Measurements from ENCODE around the gene LIMCH1. TPM values are rescaled to one million over a fixed set of nuclear protein-coding genes. Genes with fewer than 3 reads are reported as not detected.

The LIMCH1 gene
- total RNA-seq, 2 donors from 2014 or later: 9.3 to 24.1 TPM

DNA sequence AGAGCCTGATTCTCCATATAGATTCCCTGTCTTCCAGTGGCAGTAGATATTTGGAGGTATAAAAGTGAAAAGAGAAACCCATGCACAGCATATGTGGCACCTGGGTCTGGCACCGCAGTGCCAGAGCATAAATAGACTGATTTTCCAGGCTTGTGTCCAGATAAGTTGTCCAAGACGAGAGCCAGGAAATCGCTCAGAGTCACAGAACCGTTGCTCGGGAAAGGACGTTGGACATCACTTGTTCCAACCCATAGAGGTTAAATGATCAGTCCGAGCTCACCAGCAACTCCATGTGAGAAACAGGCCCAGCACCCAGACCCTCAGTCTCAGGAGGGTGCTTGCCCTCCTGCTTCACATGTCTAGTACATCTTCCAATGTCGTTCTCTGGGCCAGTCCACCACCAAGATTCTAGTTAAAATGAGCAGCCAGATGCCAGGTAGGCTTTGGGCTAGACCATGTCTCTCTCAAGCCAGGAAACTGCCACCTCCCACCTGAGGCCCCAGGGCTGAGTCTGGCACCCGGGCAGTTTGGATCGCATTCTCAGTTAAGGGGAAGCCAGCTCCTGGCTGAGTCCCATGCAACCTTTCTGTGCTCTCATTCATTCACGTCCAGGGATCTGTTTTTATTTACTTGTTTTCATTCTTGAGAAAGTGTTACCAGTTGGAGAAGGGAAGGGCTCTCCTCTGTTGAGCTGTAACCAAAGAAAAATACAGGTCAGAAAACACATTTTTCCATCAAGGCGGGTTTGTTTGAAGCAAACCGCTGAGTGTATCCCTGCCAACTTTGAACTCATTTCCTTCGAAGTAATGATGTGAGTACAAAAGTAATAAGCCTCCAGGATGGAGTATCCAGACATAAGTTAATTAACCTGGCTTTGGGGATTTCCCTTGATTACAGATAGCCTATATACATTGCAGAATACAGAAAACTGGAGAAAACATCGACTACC is 118.9 kb downstream of the LIMCH1 start:
- no peaks in the 10 kb centered on the region for H3K36me3 ChIP-seq (replicated peaks in 1 of 2; ENCODE audit: insufficient read depth in 1 of 2, low read depth in 2 of 2)
- 52 to 58% methylated on average over 15 of the region's 15 CpGs for WGBS, 2 donors
- intact Hi-C loops (cut with DNase I): no loop called here
- no peak overlapping the region for H3K27ac ChIP-seq
- ATAC-seq (no peak), DNase-seq (peak in 1 of 4 donors; percentile 8)
- H3K4me3 ChIP-seq: no peak overlapping the region
- no peaks in the 10 kb centered on the region for H3K9me3 ChIP-seq
- TF ChIP-seq, protein P1, sequence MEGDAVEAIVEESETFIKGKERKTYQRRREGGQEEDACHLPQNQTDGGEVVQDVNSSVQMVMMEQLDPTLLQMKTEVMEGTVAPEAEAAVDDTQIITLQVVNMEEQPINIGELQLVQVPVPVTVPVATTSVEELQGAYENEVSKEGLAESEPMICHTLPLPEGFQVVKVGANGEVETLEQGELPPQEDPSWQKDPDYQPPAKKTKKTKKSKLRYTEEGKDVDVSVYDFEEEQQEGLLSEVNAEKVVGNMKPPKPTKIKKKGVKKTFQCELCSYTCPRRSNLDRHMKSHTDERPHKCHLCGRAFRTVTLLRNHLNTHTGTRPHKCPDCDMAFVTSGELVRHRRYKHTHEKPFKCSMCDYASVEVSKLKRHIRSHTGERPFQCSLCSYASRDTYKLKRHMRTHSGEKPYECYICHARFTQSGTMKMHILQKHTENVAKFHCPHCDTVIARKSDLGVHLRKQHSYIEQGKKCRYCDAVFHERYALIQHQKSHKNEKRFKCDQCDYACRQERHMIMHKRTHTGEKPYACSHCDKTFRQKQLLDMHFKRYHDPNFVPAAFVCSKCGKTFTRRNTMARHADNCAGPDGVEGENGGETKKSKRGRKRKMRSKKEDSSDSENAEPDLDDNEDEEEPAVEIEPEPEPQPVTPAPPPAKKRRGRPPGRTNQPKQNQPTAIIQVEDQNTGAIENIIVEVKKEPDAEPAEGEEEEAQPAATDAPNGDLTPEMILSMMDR (IDR thresholded peaks at IDR 0.05): no peak
- TF ChIP-seq POLR2A (IDR thresholded peaks at IDR 0.05): no peak
- no peaks in the 10 kb centered on the region for H3K27me3 ChIP-seq
- H3K4me1 ChIP-seq: no peaks in the 10 kb centered on the region

DNA sequence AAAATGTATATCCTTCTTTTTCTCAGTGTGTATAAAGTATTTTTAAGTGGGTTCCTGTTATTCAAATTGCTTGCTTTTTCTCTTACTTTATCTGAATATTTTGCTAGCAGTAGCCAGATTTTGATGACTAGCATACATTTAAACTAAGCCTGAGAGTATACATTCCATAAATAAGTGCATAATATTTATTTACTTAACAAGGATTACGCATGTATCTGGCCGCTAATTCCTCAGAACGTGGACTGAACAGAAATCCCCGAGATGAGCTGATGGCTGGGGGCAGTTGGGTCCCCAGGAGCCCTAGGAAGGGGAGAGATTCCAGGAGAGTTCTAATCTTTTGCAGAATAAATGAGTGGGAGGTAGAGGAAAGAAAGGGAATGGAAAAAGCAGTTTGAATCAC is 119.6 kb downstream of the LIMCH1 start:
- WGBS, 2 donors: 76 to 79% methylated on average over 4 of the region's 4 CpGs
- TF ChIP-seq, protein P1 (IDR thresholded peaks at IDR 0.05): no peak
- TF ChIP-seq POLR2A (IDR thresholded peaks at IDR 0.05): no peak

DNA sequence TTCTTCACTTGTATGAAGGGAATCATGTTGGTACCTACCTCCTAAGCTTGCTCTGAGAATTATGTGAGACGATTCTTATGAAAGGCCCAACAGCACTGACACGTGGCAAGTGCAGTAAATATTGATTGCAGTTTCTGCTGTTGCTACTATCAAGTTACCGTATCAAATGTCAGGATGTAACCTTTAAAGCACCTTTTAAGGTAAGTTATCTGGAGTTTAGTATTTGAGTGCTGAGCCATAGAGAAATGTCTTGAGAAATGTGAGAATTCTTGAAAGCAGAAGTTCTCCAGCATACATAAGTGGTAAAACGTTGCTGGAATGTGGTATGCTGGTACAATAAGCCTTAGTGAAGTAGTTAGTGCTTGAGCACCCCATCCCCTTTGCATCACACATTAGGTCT is 120.2 kb downstream of the LIMCH1 start:
- H3K9me3 ChIP-seq: no peaks in the 10 kb centered on the region
- H3K36me3 ChIP-seq (replicated peaks in 1 of 2; ENCODE audit: insufficient read depth in 1 of 2, low read depth in 2 of 2): no peaks in the 10 kb centered on the region

More for the DNA sequence above, 119.6 kb downstream of the LIMCH1 start:
- H3K4me3 ChIP-seq: no peak overlapping the region
- H3K36me3 ChIP-seq (replicated peaks in 1 of 2; ENCODE audit: insufficient read depth in 1 of 2, low read depth in 2 of 2): no peaks in the 10 kb centered on the region
- no peaks in the 10 kb centered on the region for H3K9me3 ChIP-seq
- no peak overlapping the region for H3K27ac ChIP-seq
- no peaks in the 10 kb centered on the region for H3K4me1 ChIP-seq
- DNase-seq (no peak), ATAC-seq (no peak)
- H3K27me3 ChIP-seq: no peaks in the 10 kb centered on the region
- intact Hi-C loops (cut with DNase I): no loop called here

GRCh38 chr4:41660352-41660751 is 122.4 kb downstream of the LIMCH1 start:
- Histone ChIP-seq H3K4me1 (no peaks in the 10 kb centered on the region), H3K9me3 (no peaks in the 10 kb centered on the region), H3K27me3 (no peaks in the 10 kb centered on the region), H3K4me3 (no peak overlapping the region), H3K36me3 (replicated peaks in 1 of 2; ENCODE audit: insufficient read depth in 1 of 2, low read depth in 2 of 2) (no peaks in the 10 kb centered on the region), H3K27ac (no peak overlapping the region)
- ATAC-seq: no peak
- intact Hi-C loops (cut with DNase I): loop anchor here (5.0 kb wide), 1 partner anchor 378 kb away; no protein-coding TSS in a partner anchor
- 89 to 92% methylated on average over 3 of the region's 3 CpGs for WGBS, 2 donors
- TF ChIP-seq POLR2A (IDR thresholded peaks at IDR 0.05): no peak
- TF ChIP-seq, protein P1 (IDR thresholded peaks at IDR 0.05): no peak
- no peak for DNase-seq

More for the DNA sequence above, 120.2 kb downstream of the LIMCH1 start:
- TF ChIP-seq POLR2A (IDR thresholded peaks at IDR 0.05): no peak
- TF ChIP-seq, protein P1 (IDR thresholded peaks at IDR 0.05): no peak
- intact Hi-C loops (cut with DNase I): no loop called here
- H3K4me1 ChIP-seq: no peaks in the 10 kb centered on the region
- ATAC-seq: no peak
- no peak overlapping the region for H3K27ac ChIP-seq
- DNase-seq: no peak
- H3K4me3 ChIP-seq: no peak overlapping the region
- WGBS, 2 donors: 22 to 31% methylated on average over 4 of the region's 4 CpGs
- no peaks in the 10 kb centered on the region for H3K27me3 ChIP-seq

Data from body of pancreas (tissue), 4 donors.